Fibroblast of the aortic adventitia (primary cell): ENCODE data around the gene IGIP. TPM values are rescaled to one million over a fixed set of nuclear protein-coding genes. Genes with fewer than 3 reads are reported as not detected.

Source experiments
- DNase-seq: peaks from one replicate; pipeline ENCODE4 v3.0.0-alpha.2; 2010; ENCODE audit warnings: low read depth
- H3K4me3 ChIP-seq: 2 replicates; pipeline ENCODE4 v1.5.1; 2011; ENCODE audit warnings: low read depth, mild to moderate bottlenecking, control low read depth, low read length, moderate library complexity
- CTCF ChIP-seq: IDR thresholded peaks from 2 replicates; pipeline ENCODE4 v1.5.1; 2011; ENCODE audit warnings: mild to moderate bottlenecking, low read length, control low read depth, inconsistent platforms; ENCODE audit not compliant: insufficient read depth
- total RNA-seq: library from RNA; depleted of rRNA; stranded (reverse); fragments of >200 nt; gene quantifications from 2 replicates; pipeline ENCODE4 v1.2.3, GENCODE V29; 2012; ENCODE audit warnings: low replicate concordance

The IGIP gene
- total RNA-seq, 1 donor, result 13.7 TPM

DNA sequence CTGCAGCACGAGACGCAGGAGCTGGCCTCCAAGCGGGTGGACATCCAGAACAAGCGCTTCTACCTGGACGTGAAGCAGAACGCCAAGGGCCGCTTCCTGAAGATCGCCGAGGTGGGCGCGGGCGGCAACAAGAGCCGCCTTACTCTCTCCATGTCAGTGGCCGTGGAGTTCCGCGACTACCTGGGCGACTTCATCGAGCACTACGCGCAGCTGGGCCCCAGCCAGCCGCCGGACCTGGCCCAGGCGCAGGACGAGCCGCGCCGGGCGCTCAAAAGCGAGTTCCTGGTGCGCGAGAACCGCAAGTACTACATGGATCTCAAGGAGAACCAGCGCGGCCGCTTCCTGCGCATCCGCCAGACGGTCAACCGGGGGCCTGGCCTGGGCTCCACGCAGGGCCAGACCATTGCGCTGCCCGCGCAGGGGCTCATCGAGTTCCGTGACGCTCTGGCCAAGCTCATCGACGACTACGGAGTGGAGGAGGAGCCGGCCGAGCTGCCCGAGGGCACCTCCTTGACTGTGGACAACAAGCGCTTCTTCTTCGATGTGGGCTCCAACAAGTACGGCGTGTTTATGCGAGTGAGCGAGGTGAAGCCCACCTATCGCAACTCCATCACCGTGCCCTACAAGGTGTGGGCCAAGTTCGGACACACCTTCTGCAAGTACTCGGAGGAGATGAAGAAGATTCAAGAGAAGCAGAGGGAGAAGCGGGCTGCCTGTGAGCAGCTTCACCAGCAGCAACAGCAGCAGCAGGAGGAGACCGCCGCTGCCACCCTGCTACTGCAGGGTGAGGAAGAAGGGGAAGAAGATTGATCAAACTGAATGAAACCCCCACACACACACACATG is 11.2 kb upstream of the IGIP start:
- no peak for TF ChIP-seq CTCF
- H3K4me3 ChIP-seq, result peak overlapping the region; percentile 82
- DNase-seq, result peak; percentile 47

DNA sequence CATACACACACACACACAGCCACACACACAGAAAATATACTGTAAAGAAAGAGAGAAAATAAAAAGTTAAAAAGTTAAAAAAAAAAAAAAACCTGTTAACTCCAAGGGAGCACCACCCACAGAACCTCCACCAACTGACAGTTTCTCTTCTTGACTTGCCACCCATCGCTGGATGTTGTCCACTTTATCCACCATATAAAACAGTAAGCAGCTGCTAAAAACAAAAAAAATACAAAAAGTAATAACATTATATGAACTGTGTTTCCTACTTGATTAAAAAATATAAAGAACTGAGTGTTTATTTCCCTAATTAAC is 10.6 kb upstream of the IGIP start:
- H3K4me3 ChIP-seq, result peak overlapping the region; percentile 82
- TF ChIP-seq CTCF, result no peak
- DNase-seq, result no peak

GRCh38 chr5:140116716-140117115 is 9.0 kb upstream of the IGIP start:
- no peak for DNase-seq
- no peak for TF ChIP-seq CTCF
- H3K4me3 ChIP-seq, result no peak overlapping the region

DNA sequence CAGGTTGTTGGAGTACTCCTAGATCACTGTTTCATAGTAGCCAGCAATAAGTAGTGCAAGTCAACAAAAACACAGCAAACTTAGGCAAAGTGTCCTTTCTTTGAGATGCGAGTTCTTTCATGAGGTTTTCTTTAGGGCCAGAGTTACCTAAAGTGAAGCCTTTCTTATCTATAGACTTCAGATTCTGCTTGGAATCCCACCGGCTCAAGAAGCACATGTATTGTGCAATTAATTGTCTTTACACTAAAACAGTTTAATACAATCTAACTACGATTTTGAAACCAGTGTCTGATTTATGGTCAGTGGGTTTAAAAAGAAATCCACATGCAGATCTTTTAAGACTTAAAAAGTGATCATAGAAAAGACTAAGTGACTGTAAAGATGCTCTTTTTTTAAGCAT is 8.2 kb upstream of the IGIP start:
- TF ChIP-seq CTCF, result no peak
- H3K4me3 ChIP-seq, result no peak overlapping the region
- no peak for DNase-seq

GRCh38 chr5:140118302-140118936 is 7.3 kb upstream of the IGIP start:
- DNase-seq, result no peak
- H3K4me3 ChIP-seq, result no peak overlapping the region
- TF ChIP-seq CTCF, result peak; percentile 9

- TF ChIP-seq CTCF, result no peak
- no peak for DNase-seq
- H3K4me3 ChIP-seq, result no peak overlapping the region
Observed at GRCh38 chr5:140126315-140127012, 727 bp downstream of the IGIP start.
